Panc1 (cell line): ENCODE data around the gene WDR7. TPM values are rescaled to one million over a fixed set of nuclear protein-coding genes. Genes with fewer than 3 reads are reported as not detected.

Source experiments
- ATAC-seq: fragments of 200-7000 bp; cut with Tn5 transposase; 2 replicates; pipeline ENCODE4 v1.9.1; 2020; ENCODE audit warnings: mild to moderate bottlenecking, moderate library complexity
- BruUV-seq: library from RNA; stranded (reverse); fragments of 400-500 nt; replicated peaks from 2 replicates; lab custom pipeline; 2021; lab: Mats Ljungman, UMichigan
- CTCF ChIA-PET: fragments of 300-600 bp; sonication (Branson Sonifier 250); formaldehyde crosslinking; loops from one replicate; lab custom pipeline; 2022; ENCODE audit warnings: antibody characterized with exemption; lab: Charles Lee
- POLR2A ChIA-PET: fragments of 300-600 bp; sonication (Branson Sonifier 250); formaldehyde crosslinking; loops from one replicate; lab custom pipeline; 2022; ENCODE audit warnings: antibody characterized with exemption; lab: Charles Lee
- DNase-seq: peaks from one replicate; pipeline ENCODE4 v3.0.0-alpha.2; 2010; ENCODE audit warnings: low read depth, low spot score
- H3K27ac ChIP-seq: 2 replicates; pipeline ENCODE4 v1.5.1; 2011; ENCODE audit warnings: mild to moderate bottlenecking, low read length, inconsistent platforms
- H3K27me3 ChIP-seq: fragments of 200-500 bp; sonication (Bioruptor generic); 2 replicates; pipeline ENCODE4 v1.6.0; 2014; ENCODE audit warnings: low read length, inconsistent platforms; ENCODE audit not compliant: control insufficient read depth, insufficient read depth
- H3K36me3 ChIP-seq: fragments of 200-500 bp; sonication (Bioruptor generic); 2 replicates; pipeline ENCODE4 v1.5.1; 2014; ENCODE audit warnings: inconsistent platforms, mild to moderate bottlenecking, low read length, moderate library complexity; ENCODE audit not compliant: control insufficient read depth, insufficient read depth
- H3K4me1 ChIP-seq: 2 replicates; pipeline ENCODE4 v1.5.1; 2011; ENCODE audit warnings: inconsistent platforms, mild to moderate bottlenecking, low read length, moderate library complexity; ENCODE audit not compliant: control insufficient read depth, insufficient read depth
- H3K4me3 ChIP-seq, 2 experiments: 2 replicates each; pipeline ENCODE4 v1.5.1; 2011 to 2012; ENCODE audit warnings: low read depth in 2 of 2, low read length in 2 of 2, mild to moderate bottlenecking in 2 of 2, inconsistent platforms in 1 of 2, moderate library complexity in 1 of 2
- H3K9me3 ChIP-seq: fragments of 200-500 bp; sonication (Bioruptor generic); 2 replicates; pipeline ENCODE4 v1.5.1; 2014; ENCODE audit warnings: low read depth, mild to moderate bottlenecking, inconsistent platforms, low read length, moderate library complexity; ENCODE audit not compliant: control insufficient read depth, insufficient read depth
- POLR2AphosphoS5 ChIP-seq: IDR thresholded peaks from 2 replicates; pipeline ENCODE4 v1.6.1; 2012; ENCODE audit warnings: mild to moderate bottlenecking, low read depth, low read length, moderate library complexity
- SIN3A ChIP-seq: IDR thresholded peaks from 2 replicates; pipeline ENCODE4 v1.6.1; 2012; ENCODE audit warnings: low read depth, mild to moderate bottlenecking, low read length, moderate library complexity, borderline replicate concordance; ENCODE audit not compliant: insufficient read depth
- TCF7L2 ChIP-seq: IDR thresholded peaks from 2 replicates; pipeline ENCODE4 v1.6.1; 2011; ENCODE audit warnings: mild to moderate bottlenecking, low read depth, low read length, inconsistent platforms
- in situ Hi-C: cut with HindIII; loops from 2 replicates; pipeline ENCODE4 v1.10.0; 2016; ENCODE audit warnings: low sequenced_read_pairs, low pct_unique_long_range_greater_than_20kb
- intact Hi-C: fragments of 100-400 bp; cut with micrococcal nuclease; formaldehyde crosslinking; loops from one replicate; pipeline ENCODE4 v1.10.0; 2022; ENCODE audit not compliant: unreplicated experiment
- total RNA-seq: library from RNA; stranded (reverse); gene quantifications from one replicate; pipeline ENCODE4 v1.2.1, GENCODE V29; 2021; ENCODE audit not compliant: unreplicated experiment
- TF ChIP-seq, protein P1 (sequence below), 2 experiments: IDR thresholded peaks; 2 replicates each; pipeline ENCODE4 v1.6.1; 2011 to 2012; ENCODE audit warnings: low read depth in 2 of 2, control low read depth in 1 of 2, low read length in 1 of 2, mild to moderate bottlenecking in 1 of 2, moderate library complexity in 1 of 2; ENCODE audit not compliant: insufficient read depth in 1 of 2
- TF ChIP-seq, protein P2 (sequence below): fragments of 450-650 bp; IDR thresholded peaks from 2 replicates; pipeline ENCODE4 v1.5.1; 2017; ENCODE audit warnings: mild to moderate bottlenecking

WDR7 gene
- total RNA-seq, 1 experiment from 2014 or later, result 12.3 TPM

DNA sequence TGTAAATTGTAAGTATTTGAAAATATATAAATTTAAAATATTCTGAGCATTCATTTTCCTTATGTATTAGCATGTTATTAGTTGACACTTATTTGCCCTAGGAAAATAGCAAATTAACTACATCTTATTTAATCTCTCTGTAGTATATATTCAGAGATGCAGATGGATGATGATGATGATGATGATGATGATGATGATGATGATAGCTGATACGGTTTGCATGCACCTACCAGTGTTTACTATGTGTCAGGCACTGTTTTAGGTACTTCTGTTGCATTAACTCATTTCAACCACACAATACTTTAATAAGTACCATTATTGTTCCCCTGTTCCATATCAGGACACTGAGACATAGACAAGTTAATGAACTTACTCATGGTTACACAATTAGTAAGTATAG lies 304.3 kb downstream of the WDR7 start:
- POLR2A ChIA-PET, result no interaction called here
- no TSS peak for BruUV-seq
- DNase-seq, result no peak

DNA sequence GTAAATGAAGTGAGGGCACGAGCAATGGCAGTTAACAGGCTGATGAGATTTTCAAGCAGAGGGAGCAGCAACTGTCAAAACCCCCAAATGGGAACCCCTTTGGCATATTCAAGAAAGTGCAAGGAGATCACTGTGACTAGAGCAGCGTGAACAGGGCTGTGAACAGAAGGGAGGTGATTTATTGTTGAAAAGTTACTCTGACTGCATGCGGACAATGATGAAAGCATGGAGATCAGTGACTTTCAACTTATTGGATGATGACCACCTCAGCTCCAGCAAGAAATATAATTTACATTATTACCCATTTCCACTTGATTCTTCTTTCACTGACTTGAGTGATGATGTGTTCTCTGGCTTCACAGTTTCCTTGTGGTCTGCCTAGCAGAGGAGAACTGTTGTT lies 308.0 kb downstream of the WDR7 start:
- H3K36me3 ChIP-seq, result no peaks in the 10 kb centered on the region
- ChIA-PET POLR2A (no interaction called here), CTCF (no interaction called here)
- BruUV-seq, result no TSS peak
- TF ChIP-seq POLR2AphosphoS5 (no peak), TCF7L2 (no peak), SIN3A (no peak)
- TF ChIP-seq, protein P1, sequence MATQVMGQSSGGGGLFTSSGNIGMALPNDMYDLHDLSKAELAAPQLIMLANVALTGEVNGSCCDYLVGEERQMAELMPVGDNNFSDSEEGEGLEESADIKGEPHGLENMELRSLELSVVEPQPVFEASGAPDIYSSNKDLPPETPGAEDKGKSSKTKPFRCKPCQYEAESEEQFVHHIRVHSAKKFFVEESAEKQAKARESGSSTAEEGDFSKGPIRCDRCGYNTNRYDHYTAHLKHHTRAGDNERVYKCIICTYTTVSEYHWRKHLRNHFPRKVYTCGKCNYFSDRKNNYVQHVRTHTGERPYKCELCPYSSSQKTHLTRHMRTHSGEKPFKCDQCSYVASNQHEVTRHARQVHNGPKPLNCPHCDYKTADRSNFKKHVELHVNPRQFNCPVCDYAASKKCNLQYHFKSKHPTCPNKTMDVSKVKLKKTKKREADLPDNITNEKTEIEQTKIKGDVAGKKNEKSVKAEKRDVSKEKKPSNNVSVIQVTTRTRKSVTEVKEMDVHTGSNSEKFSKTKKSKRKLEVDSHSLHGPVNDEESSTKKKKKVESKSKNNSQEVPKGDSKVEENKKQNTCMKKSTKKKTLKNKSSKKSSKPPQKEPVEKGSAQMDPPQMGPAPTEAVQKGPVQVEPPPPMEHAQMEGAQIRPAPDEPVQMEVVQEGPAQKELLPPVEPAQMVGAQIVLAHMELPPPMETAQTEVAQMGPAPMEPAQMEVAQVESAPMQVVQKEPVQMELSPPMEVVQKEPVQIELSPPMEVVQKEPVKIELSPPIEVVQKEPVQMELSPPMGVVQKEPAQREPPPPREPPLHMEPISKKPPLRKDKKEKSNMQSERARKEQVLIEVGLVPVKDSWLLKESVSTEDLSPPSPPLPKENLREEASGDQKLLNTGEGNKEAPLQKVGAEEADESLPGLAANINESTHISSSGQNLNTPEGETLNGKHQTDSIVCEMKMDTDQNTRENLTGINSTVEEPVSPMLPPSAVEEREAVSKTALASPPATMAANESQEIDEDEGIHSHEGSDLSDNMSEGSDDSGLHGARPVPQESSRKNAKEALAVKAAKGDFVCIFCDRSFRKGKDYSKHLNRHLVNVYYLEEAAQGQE (IDR thresholded peaks at IDR 0.05; ENCODE audit: insufficient read depth in 1 of 2, low read depth in 2 of 2, low read length in 1 of 2), result no peak
- TF ChIP-seq, protein P2, sequence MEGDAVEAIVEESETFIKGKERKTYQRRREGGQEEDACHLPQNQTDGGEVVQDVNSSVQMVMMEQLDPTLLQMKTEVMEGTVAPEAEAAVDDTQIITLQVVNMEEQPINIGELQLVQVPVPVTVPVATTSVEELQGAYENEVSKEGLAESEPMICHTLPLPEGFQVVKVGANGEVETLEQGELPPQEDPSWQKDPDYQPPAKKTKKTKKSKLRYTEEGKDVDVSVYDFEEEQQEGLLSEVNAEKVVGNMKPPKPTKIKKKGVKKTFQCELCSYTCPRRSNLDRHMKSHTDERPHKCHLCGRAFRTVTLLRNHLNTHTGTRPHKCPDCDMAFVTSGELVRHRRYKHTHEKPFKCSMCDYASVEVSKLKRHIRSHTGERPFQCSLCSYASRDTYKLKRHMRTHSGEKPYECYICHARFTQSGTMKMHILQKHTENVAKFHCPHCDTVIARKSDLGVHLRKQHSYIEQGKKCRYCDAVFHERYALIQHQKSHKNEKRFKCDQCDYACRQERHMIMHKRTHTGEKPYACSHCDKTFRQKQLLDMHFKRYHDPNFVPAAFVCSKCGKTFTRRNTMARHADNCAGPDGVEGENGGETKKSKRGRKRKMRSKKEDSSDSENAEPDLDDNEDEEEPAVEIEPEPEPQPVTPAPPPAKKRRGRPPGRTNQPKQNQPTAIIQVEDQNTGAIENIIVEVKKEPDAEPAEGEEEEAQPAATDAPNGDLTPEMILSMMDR, result no peak
- in situ Hi-C loops (no loop called here), intact Hi-C loops (no loop called here)
- DNase-seq, result no peak
- no peak overlapping the region for H3K27ac ChIP-seq
- no peaks in the 10 kb centered on the region for H3K9me3 ChIP-seq
- H3K4me3 ChIP-seq, result no peak overlapping the region
- H3K4me1 ChIP-seq, result no peaks in the 10 kb centered on the region
- H3K27me3 ChIP-seq, result no peaks in the 10 kb centered on the region
- ATAC-seq, result no peak

More for the DNA sequence above, 304.3 kb downstream of the WDR7 start:
- H3K27ac ChIP-seq, result no peak overlapping the region
- CTCF ChIA-PET, result no interaction called here
- H3K9me3 ChIP-seq, result no peaks in the 10 kb centered on the region
- intact Hi-C loops (no loop called here), in situ Hi-C loops (no loop called here)
- no peak for TF ChIP-seq SIN3A
- no peak for TF ChIP-seq POLR2AphosphoS5
- TF ChIP-seq TCF7L2, result no peak
- TF ChIP-seq, protein P1 (IDR thresholded peaks at IDR 0.05; ENCODE audit: insufficient read depth in 1 of 2, low read depth in 2 of 2, low read length in 1 of 2), result no peak
- TF ChIP-seq, protein P2, result no peak
- H3K4me3 ChIP-seq, result no peak overlapping the region
- H3K27me3 ChIP-seq, result no peaks in the 10 kb centered on the region
- ATAC-seq, result no peak
- H3K36me3 ChIP-seq, result no peaks in the 10 kb centered on the region
- H3K4me1 ChIP-seq, result no peaks in the 10 kb centered on the region
